Mesodermal cell (in vitro differentiated cells): ENCODE results near the gene KRT86. TPM values are rescaled to one million over a fixed set of nuclear protein-coding genes. Genes with fewer than 3 reads are reported as not detected.

ENCODE experiments used
- H3K27ac ChIP-seq: 2 replicates; pipeline ENCODE4 v1.7.0; 2013; ENCODE audit warnings: mild to moderate bottlenecking, low read depth, low read length, moderate library complexity; ENCODE audit not compliant: severe bottlenecking
- H3K36me3 ChIP-seq: 2 replicates; pipeline ENCODE4 v1.7.1; 2013; ENCODE audit warnings: mild to moderate bottlenecking, low read length, moderate library complexity; ENCODE audit not compliant: control insufficient read depth, insufficient read depth
- H3K4me1 ChIP-seq: one replicate; pipeline ENCODE4 v1.7.1; 2013; ENCODE audit warnings: mild to moderate bottlenecking, low read length; ENCODE audit not compliant: insufficient read depth, control insufficient read depth, poor library complexity, severe bottlenecking
- H3K4me3 ChIP-seq: 2 replicates; pipeline ENCODE4 v1.7.0; 2013; ENCODE audit warnings: low read length, control low read depth, mild to moderate bottlenecking; ENCODE audit not compliant: insufficient read depth, poor library complexity, severe bottlenecking; ENCODE audit errors: extremely low read depth
- H3K9me3 ChIP-seq: 2 replicates; pipeline ENCODE4 v1.7.1; 2013; ENCODE audit warnings: mild to moderate bottlenecking, low read length, moderate library complexity; ENCODE audit not compliant: control insufficient read depth
- WGBS, 2 experiments: methylation state at CpG; one replicate each; pipeline ENCODE4 v1.1.5; 2013; ENCODE audit warnings: missing lambda C conversion rate in 2 of 2; ENCODE audit not compliant: insufficient coverage in 2 of 2; 5-methylcytosine and 5-hydroxymethylcytosine counted together
- polyA plus RNA-seq, 2 experiments: library from polyadenylated mRNA; stranded (reverse); fragments of 50-300 nt; gene quantifications; one replicate each; pipeline ENCODE4 v1.2.3, GENCODE V29; 2013

Gene KRT86
- not detected for polyA plus RNA-seq (2013, experiment 1 of 2)
- polyA plus RNA-seq (2013, experiment 2 of 2), result not detected

- Histone ChIP-seq H3K27ac (no peak within 1 kb of the TSS), H3K4me3 (no peak within 1 kb of the TSS), H3K36me3 (no peaks in the 10 kb centered on the region), H3K9me3 (no peaks in the 10 kb centered on the region), H3K4me1 (peaks cover 5% of the 10 kb centered on the region)
- WGBS, 2 experiments, result 79 to 82% methylated on average over 3 of the region's 3 CpGs
Observed at GRCh38 chr12:52274521-52275120, at the start of gene KRT86. KRT86 (plus strand) TSS chr12:52274645; CDS start chr12:52301917, 27,272 bp downstream.

- H3K4me1 ChIP-seq, result peaks cover 8% of the 10 kb centered on the region
- H3K4me3 ChIP-seq, result no peak overlapping the region
- 88 to 100% methylated on average over 1 to 3 of the region's 4 CpGs for WGBS, 2 experiments
- H3K36me3 ChIP-seq, result no peaks in the 10 kb centered on the region
- no peaks in the 10 kb centered on the region for H3K9me3 ChIP-seq
- no peak overlapping the region for H3K27ac ChIP-seq
Observed at GRCh38 chr12:52225752-52226151, 48.7 kb upstream of the KRT86 start.

GRCh38 chr12:52226446-52226845 is 48.0 kb upstream of the KRT86 start:
- Histone ChIP-seq H3K4me1 (peaks cover 15% of the 10 kb centered on the region), H3K27ac (no peak overlapping the region), H3K36me3 (no peaks in the 10 kb centered on the region), H3K4me3 (no peak overlapping the region), H3K9me3 (no peaks in the 10 kb centered on the region)
- 82 to 90% methylated on average over 3 to 4 of the region's 4 CpGs for WGBS, 2 experiments

DNA sequence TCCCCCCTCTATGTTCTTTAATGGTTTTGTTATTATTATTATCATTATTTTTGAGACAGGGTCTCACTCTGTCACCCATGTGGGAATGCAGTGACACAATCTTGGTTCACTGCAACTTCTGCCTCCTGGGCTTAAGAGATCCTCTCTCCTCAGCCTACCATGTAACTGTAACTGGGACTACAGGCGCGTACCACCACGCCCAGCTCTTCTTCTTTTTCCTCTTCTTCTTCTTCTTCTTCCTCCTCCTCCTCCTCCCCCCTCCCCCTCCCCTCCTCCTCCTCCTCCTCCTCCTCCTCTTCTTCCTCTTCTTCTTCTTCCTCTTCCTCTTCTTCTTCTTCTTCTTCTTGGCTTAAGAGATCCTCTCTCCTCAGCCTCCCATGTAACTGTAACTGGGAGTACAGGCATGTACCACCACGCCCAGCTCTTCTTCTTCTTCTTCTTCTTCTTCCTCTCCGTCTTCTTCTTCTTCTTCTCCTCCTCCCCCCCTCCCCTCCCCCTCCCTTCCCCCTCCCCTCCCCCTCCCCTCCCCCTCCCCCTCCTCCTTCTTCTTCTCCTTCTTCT is 46.8 kb upstream of the KRT86 start:
- no peak overlapping the region for H3K27ac ChIP-seq
- H3K4me1 ChIP-seq, result peaks cover 23% of the 10 kb centered on the region
- no peaks in the 10 kb centered on the region for H3K9me3 ChIP-seq
- no peaks in the 10 kb centered on the region for H3K36me3 ChIP-seq
- 79% methylated on average over 3 of the region's 5 CpGs; no CpG with 5 or more reads in 1 of the 2 experiments for WGBS, 2 experiments
- no peak overlapping the region for H3K4me3 ChIP-seq

GRCh38 chr12:52228366-52228765 is 46.1 kb upstream of the KRT86 start:
- H3K4me1 ChIP-seq, result peaks cover 27% of the 10 kb centered on the region
- no peak overlapping the region for H3K4me3 ChIP-seq
- 89 to 100% methylated on average over 1 of the region's 3 CpGs for WGBS, 2 experiments
- no peaks in the 10 kb centered on the region for H3K9me3 ChIP-seq
- H3K27ac ChIP-seq, result no peak overlapping the region
- H3K36me3 ChIP-seq, result no peaks in the 10 kb centered on the region

- no peak overlapping the region for H3K4me3 ChIP-seq
- no peak overlapping the region for H3K27ac ChIP-seq
- H3K9me3 ChIP-seq, result no peaks in the 10 kb centered on the region
- 89 to 91% methylated on average over 5 to 6 of the region's 6 CpGs for WGBS, 2 experiments
- peaks cover 31% of the 10 kb centered on the region for H3K4me1 ChIP-seq
- no peaks in the 10 kb centered on the region for H3K36me3 ChIP-seq
Observed at GRCh38 chr12:52228931-52229330, 45.5 kb upstream of the KRT86 start.

GRCh38 chr12:52229836-52230343 is 44.6 kb upstream of the KRT86 start:
- no peak overlapping the region for H3K4me3 ChIP-seq
- H3K27ac ChIP-seq, result no peak overlapping the region
- peaks cover 31% of the 10 kb centered on the region for H3K4me1 ChIP-seq
- no peaks in the 10 kb centered on the region for H3K9me3 ChIP-seq
- no peaks in the 10 kb centered on the region for H3K36me3 ChIP-seq
- 88 to 97% methylated on average over 2 of the region's 2 CpGs for WGBS, 2 experiments

GRCh38 chr12:52230364-52231281 is 43.8 kb upstream of the KRT86 start:
- Histone ChIP-seq H3K36me3 (no peaks in the 10 kb centered on the region), H3K27ac (no peak overlapping the region), H3K4me3 (no peak overlapping the region), H3K4me1 (peaks cover 31% of the 10 kb centered on the region), H3K9me3 (no peaks in the 10 kb centered on the region)
- 91% methylated on average over 5 to 6 of the region's 8 CpGs for WGBS, 2 experiments

- Histone ChIP-seq H3K27ac (no peak overlapping the region), H3K4me1 (peaks cover 31% of the 10 kb centered on the region)
- WGBS, 2 experiments, result 75 to 82% methylated on average over 11 to 12 of the region's 16 CpGs
Observed at GRCh38 chr12:52231305-52232202, 42.9 kb upstream of the KRT86 start.

DNA sequence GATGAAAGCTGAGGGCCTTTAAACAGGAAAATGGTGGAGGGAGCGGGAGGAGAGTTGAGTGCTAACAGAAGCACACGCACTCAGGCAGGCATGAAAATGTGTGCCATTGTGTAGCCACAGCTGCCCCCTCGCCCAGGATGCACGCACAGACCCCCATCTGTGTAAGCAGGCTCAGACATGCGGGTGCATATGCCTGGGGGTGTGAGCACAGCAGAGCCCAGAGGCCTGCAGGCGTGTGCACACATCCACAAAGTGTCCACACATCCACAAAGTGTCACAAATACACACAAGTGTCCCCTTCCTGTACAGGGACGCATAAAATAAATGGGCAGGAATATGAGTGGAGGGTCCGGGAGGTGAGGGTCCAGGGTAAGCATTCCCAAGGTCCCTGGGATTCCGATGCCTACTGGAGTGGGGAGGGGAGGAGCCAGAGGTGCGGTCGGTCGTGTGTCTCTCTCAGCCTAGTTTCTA is 42.2 kb upstream of the KRT86 start:
- WGBS, 2 experiments, result 61 to 81% methylated on average over 6 to 10 of the region's 12 CpGs
- Histone ChIP-seq H3K4me3 (no peak overlapping the region), H3K36me3 (no peaks in the 10 kb centered on the region), H3K9me3 (no peaks in the 10 kb centered on the region), H3K27ac (no peak overlapping the region), H3K4me1 (peaks cover 31% of the 10 kb centered on the region)

More at GRCh38 chr12:52231305-52232202, 42.9 kb upstream of the KRT86 start:
- Histone ChIP-seq H3K36me3 (no peaks in the 10 kb centered on the region), H3K9me3 (no peaks in the 10 kb centered on the region), H3K4me3 (no peak overlapping the region)
